SK-N-SH (cell line): Measurements from ENCODE around the gene PDE6G. TPM values are rescaled to one million over a fixed set of nuclear protein-coding genes. Genes with fewer than 3 reads are reported as not detected.
"Not testable (repeated sequence)": the region's sequence is repeated elsewhere in the genome, so short reads cannot be mapped to it uniquely, and the experiment has no call there.

ENCODE experiments used
- CTCF ChIA-PET: fragments of 300-600, 350-600 bp; formaldehyde crosslinking; extraction: SDS; loops from one replicate; lab custom pipeline; 2021; lab: Yijun Ruan, JAX
- POLR2A ChIA-PET: fragments of 350-600 bp; sonication (Branson Sonifier 250); formaldehyde crosslinking; extraction: SDS; loops from one replicate; lab custom pipeline; 2020; ENCODE audit warnings: antibody characterized with exemption, inconsistent platforms; lab: Yijun Ruan, JAX
- DNase-seq: peaks from one replicate; pipeline ENCODE4 v3.0.0; 2012
- H2AFZ ChIP-seq: fragments of 200-600 bp; sonication (generic); 2 replicates; pipeline ENCODE4 v1.8.1; 2016; ENCODE audit warnings: antibody characterized with exemption, mild to moderate bottlenecking, low read depth
- H3F3A ChIP-seq: fragments of 200-600 bp; sonication (generic); replicated peaks from 2 replicates; pipeline ENCODE3; 2016; ENCODE audit warnings: antibody characterized with exemption, mild to moderate bottlenecking; ENCODE audit not compliant: insufficient read depth
- H3K27ac ChIP-seq, 2 experiments: fragments of 200-500 bp in 1 of 2; fragments of 200-600 bp in 1 of 2; sonication (Bioruptor generic) in 1 of 2; sonication (generic), shearing (Covaris generic) in 1 of 2; 2 replicates each; pipeline versions ENCODE4 v1.5.1 to v1.6.1; 2014 to 2016; ENCODE audit warnings: low read depth in 2 of 2, inconsistent platforms in 1 of 2, low read length in 1 of 2, mild to moderate bottlenecking in 1 of 2, mixed read lengths in 1 of 2
- H3K27me3 ChIP-seq: fragments of 200-600 bp; sonication (generic), shearing (Covaris generic); 2 replicates; pipeline ENCODE4 v1.6.1; 2016; ENCODE audit warnings: mixed run types; ENCODE audit not compliant: insufficient read depth
- H3K36me3 ChIP-seq, 2 experiments: fragments of 200-500 bp in 1 of 2; fragments of 200-600 bp in 1 of 2; sonication (Bioruptor generic) in 1 of 2; sonication (generic) in 1 of 2; replicated peaks in 1 of 2; 2 replicates each; pipeline versions ENCODE3 to v1.5.1; 2014 to 2016; ENCODE audit warnings: low read length in 1 of 2, mild to moderate bottlenecking in 1 of 2; ENCODE audit not compliant: insufficient read depth in 2 of 2, control insufficient read depth in 1 of 2
- H3K4me1 ChIP-seq, 2 experiments: fragments of 200-500 bp in 1 of 2; fragments of 200-600 bp in 1 of 2; sonication (Bioruptor generic) in 1 of 2; sonication (generic), shearing (Covaris generic) in 1 of 2; 2 replicates each; pipeline versions ENCODE4 v1.5.1 to v1.6.1; 2014 to 2016; ENCODE audit warnings: low read depth in 1 of 2, low read length in 1 of 2, mixed run types in 1 of 2; ENCODE audit not compliant: insufficient read depth in 2 of 2, control insufficient read depth in 1 of 2
- H3K4me2 ChIP-seq: fragments of 200-600 bp; sonication (generic), shearing (Covaris generic); 2 replicates; pipeline ENCODE4 v1.6.1; 2017; ENCODE audit warnings: mixed run types
- H3K4me3 ChIP-seq, 2 experiments: fragments of 200-500 bp in 1 of 2; fragments of 200-600 bp in 1 of 2; sonication (Bioruptor generic) in 1 of 2; sonication (generic), shearing (Covaris generic) in 1 of 2; 2 replicates each; pipeline versions ENCODE4 v1.5.1 to v1.8.1; 2014 to 2016; ENCODE audit warnings: low read depth in 2 of 2, inconsistent platforms in 1 of 2, low read length in 1 of 2, mild to moderate bottlenecking in 1 of 2, mixed read lengths in 1 of 2, moderate library complexity in 1 of 2
- H3K79me2 ChIP-seq: fragments of 200-600 bp; sonication (generic); 2 replicates; pipeline ENCODE4 v1.8.1; 2017; ENCODE audit warnings: mild to moderate bottlenecking; ENCODE audit not compliant: insufficient read depth
- H3K9ac ChIP-seq: fragments of 200-600 bp; sonication (generic); 2 replicates; pipeline ENCODE4 v1.6.1; 2017; ENCODE audit warnings: mixed run types
- H3K9me2 ChIP-seq: fragments of 200-600 bp; sonication (generic); 2 replicates; pipeline ENCODE4 v1.6.1; 2017; ENCODE audit warnings: mixed run types
- H3K9me3 ChIP-seq: fragments of 200-600 bp; sonication (generic); 2 replicates; pipeline ENCODE4 v1.6.1; 2017; ENCODE audit warnings: mixed run types, mild to moderate bottlenecking, moderate library complexity
- H4K20me1 ChIP-seq: fragments of 200-600 bp; sonication (generic); 2 replicates; pipeline ENCODE4 v1.6.1; 2017; ENCODE audit warnings: mild to moderate bottlenecking, mixed run types; ENCODE audit not compliant: insufficient read depth
- MEF2A ChIP-seq: IDR thresholded peaks from 2 replicates; pipeline ENCODE4 v1.4.0; 2012; ENCODE audit warnings: low read depth, borderline replicate concordance
- POLR2AphosphoS5 ChIP-seq: IDR thresholded peaks from 2 replicates; pipeline ENCODE4 v1.6.1; 2012; ENCODE audit warnings: low read depth, low read length
- RAD21 ChIP-seq: IDR thresholded peaks from 2 replicates; pipeline ENCODE4 v1.6.1; 2012; ENCODE audit warnings: mild to moderate bottlenecking, low read length
- USF1 ChIP-seq: IDR thresholded peaks from 2 replicates; pipeline ENCODE4 v1.4.0; 2012; ENCODE audit warnings: low read depth, borderline replicate concordance
- WGBS: methylation state at CpG from one replicate; pipeline ENCODE4 v1.1.6; 2017; ENCODE audit warnings: low lambda C conversion rate; 5-methylcytosine and 5-hydroxymethylcytosine counted together
- polyA plus RNA-seq, 3 experiments: library from polyadenylated mRNA; depleted of rRNA; stranded (reverse); fragments of >200 nt; gene quantifications; 2 replicates each; pipeline ENCODE4 v1.2.3, GENCODE V29; 2012
- TF ChIP-seq, protein P1 (sequence below): fragments of 200-600 bp; sonication (generic); IDR thresholded peaks from 2 replicates; pipeline ENCODE4 v1.6.1; 2017; ENCODE audit warnings: antibody characterized with exemption, mild to moderate bottlenecking, moderate library complexity

Gene PDE6G
- polyA plus RNA-seq, 1 of the 3 experiments (the other 2 are of a cell fraction): 5.0 TPM

DNA sequence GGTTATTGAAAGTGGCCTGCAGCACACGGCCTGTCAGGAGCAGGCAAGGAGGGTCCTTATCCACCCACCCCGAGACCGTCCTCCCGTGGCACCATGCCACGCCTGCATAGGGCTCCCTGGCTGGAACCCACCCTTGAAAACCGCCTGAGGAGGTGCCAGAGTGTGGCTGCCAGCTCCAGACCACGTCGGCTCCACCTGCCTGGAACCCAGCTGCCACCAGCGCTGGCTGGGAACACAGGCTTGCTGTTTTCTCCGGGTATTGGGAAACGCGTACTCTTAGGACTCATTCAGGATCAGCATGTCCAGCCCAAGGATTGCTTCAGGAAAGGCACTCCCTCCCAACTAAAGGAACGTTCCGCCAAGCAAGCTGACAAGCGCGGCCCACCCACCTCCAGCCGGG is 20.6 kb upstream of the PDE6G start:
- peak; percentile 30 for DNase-seq
- H3K9me2 ChIP-seq: no peaks in the 10 kb centered on the region
- peaks cover 0 to 1% of the 10 kb centered on the region in 2 experiments; a peak in 2 of 4 replicates for H3K4me1 ChIP-seq
- TF ChIP-seq POLR2AphosphoS5 (no peak), USF1 (no peak), MEF2A (no peak)
- peaks cover 34% of the 10 kb centered on the region for H3F3A ChIP-seq
- no peak overlapping the region for H2AFZ ChIP-seq
- 91% methylated on average over 12 of the region's 17 CpGs for WGBS
- no peaks in the 10 kb centered on the region for H3K9me3 ChIP-seq
- H3K79me2 ChIP-seq: peaks cover 48% of the 10 kb centered on the region
- peaks cover 21 to 38% of the 10 kb centered on the region in 2 experiments for H3K36me3 ChIP-seq
- ChIA-PET CTCF (interaction anchor here (0.6 to 2.5 kb wide), 8 partner anchors 10 to 193 kb away, joined by 3 to 17 read pairs (median 7); partner anchors contain the start of gene MRPL12), POLR2A (no interaction called here)
- H3K4me3 ChIP-seq: no peak overlapping the region
- no peaks in the 10 kb centered on the region for H3K27me3 ChIP-seq
- H3K27ac ChIP-seq: no peak overlapping the region
- peaks cover 5% of the 10 kb centered on the region; the same call in 1 of the 2 replicates for H4K20me1 ChIP-seq
- H3K4me2 ChIP-seq: no peak overlapping the region
- no peak overlapping the region for H3K9ac ChIP-seq

- H3K27ac ChIP-seq, H3K4me3 ChIP-seq, DNase-seq, H2AFZ ChIP-seq, H3K9ac ChIP-seq, H3K9me2 ChIP-seq, H3K9me3 ChIP-seq, H3K27me3 ChIP-seq, H4K20me1 ChIP-seq, H3K4me1 ChIP-seq, H3K4me2 ChIP-seq: not testable (repeated sequence)
- ChIA-PET CTCF (interaction anchor here (0.6 to 2.5 kb wide), 17 partner anchors 10 to 225 kb away, joined by 3 to 17 read pairs (median 4); partner anchors contain the start of genes CCDC137, MRPL12, OXLD1 and PDE6G), POLR2A (interaction anchor here (0.8 to 1.4 kb wide), 4 partner anchors 8 to 46 kb away, joined by 3 to 6 read pairs (median 4); partner anchors contain the start of genes ARL16, CCDC137, HGS and OXLD1)
- WGBS: 47% methylated on average over 18 of the region's 18 CpGs
- Histone ChIP-seq H3K79me2 (peaks cover 40% of the 10 kb centered on the region; the same call in 1 of the 2 replicates), H3F3A (peaks cover 30% of the 10 kb centered on the region), H3K36me3 (peaks cover 17 to 46% of the 10 kb centered on the region in 2 experiments)
- TF ChIP-seq, protein P1, sequence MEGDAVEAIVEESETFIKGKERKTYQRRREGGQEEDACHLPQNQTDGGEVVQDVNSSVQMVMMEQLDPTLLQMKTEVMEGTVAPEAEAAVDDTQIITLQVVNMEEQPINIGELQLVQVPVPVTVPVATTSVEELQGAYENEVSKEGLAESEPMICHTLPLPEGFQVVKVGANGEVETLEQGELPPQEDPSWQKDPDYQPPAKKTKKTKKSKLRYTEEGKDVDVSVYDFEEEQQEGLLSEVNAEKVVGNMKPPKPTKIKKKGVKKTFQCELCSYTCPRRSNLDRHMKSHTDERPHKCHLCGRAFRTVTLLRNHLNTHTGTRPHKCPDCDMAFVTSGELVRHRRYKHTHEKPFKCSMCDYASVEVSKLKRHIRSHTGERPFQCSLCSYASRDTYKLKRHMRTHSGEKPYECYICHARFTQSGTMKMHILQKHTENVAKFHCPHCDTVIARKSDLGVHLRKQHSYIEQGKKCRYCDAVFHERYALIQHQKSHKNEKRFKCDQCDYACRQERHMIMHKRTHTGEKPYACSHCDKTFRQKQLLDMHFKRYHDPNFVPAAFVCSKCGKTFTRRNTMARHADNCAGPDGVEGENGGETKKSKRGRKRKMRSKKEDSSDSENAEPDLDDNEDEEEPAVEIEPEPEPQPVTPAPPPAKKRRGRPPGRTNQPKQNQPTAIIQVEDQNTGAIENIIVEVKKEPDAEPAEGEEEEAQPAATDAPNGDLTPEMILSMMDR: peak; percentile 77
- TF ChIP-seq RAD21: peak; percentile 41; the same call in 1 of the 2 replicates
Measured at GRCh38 chr17:81675515-81676221, 19.3 kb upstream of the PDE6G start.
